ENCODE data around the gene EIF1.

The EIF1 gene

GRCh38 chr17:41735744-41736143, 47.1 kb downstream of the EIF1 start:
- no peak for DNase-seq (ENCODE audit: low read depth in 2 of 2)

- no peak for DNase-seq (ENCODE audit: low read depth in 2 of 2)
Measured at GRCh38 chr17:41736983-41737679, 48.4 kb downstream of the EIF1 start.

- DNase-seq (ENCODE audit: low read depth in 2 of 2), result no peak
Measured at GRCh38 chr17:41737680-41738023, 49.0 kb downstream of the EIF1 start.

- peak; percentile 47 for DNase-seq (ENCODE audit: low read depth in 2 of 2)
Measured at GRCh38 chr17:41738077-41738800, 49.6 kb downstream of the EIF1 start.

GRCh38 chr17:41738801-41739112, 50.1 kb downstream of the EIF1 start:
- DNase-seq (ENCODE audit: low read depth in 2 of 2), result no peak

GRCh38 chr17:41739661-41740352, 51.1 kb downstream of the EIF1 start:
- peak in 1 of 2 experiments; percentile 2 for DNase-seq (ENCODE audit: low read depth in 2 of 2)

GRCh38 chr17:41740506-41740905, 51.8 kb downstream of the EIF1 start:
- DNase-seq (ENCODE audit: low read depth in 2 of 2), result no peak

GRCh38 chr17:41741709-41742108, 53.0 kb downstream of the EIF1 start:
- no peak for DNase-seq (ENCODE audit: low read depth in 2 of 2)
